Measurements from ENCODE around the gene MYB. TPM values are rescaled to one million over a fixed set of nuclear protein-coding genes. Genes with fewer than 3 reads are reported as not detected.

Gene MYB
- total and polyA plus RNA-seq, 2 of the 4 experiments (the other 2 are of a cell fraction) = 0.44 to 0.90 TPM

DNA sequence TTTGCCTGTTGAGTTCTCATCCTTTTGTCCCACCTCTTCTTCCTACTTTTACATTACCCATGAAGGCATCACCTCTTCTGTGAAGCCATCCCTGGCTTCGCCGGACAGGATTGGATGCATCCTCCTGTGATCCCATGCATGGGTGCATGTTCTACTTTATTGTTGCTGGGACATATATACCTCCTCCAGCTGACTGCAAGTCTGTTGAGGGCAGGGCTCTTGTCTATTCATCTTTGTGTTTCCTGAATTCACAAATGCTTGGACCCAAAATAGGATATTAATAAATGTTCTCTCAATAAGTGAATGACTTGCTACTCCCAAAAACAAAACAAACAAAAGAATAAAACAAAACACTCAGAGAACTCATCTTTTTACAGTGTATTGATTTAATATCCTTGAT lies 5.1 kb downstream of the MYB start:
- in situ Hi-C loops (cut with MboI; ENCODE audit: low sequenced_read_pairs) (no loop called here), dilution Hi-C loops (cut with HindIII; ENCODE audit: low sequenced_read_pairs, unreplicated experiment) (no loop called here), intact Hi-C loops (cut with micrococcal nuclease) (no loop called here)
- POLR2A ChIA-PET (ENCODE audit: unreplicated experiment) = no interaction called here
- no peak overlapping the region for H2AK5ac ChIP-seq (ENCODE audit: low read depth, low read length)
- H4K91ac ChIP-seq (ENCODE audit: insufficient read depth, low read depth, low read length) = no peak overlapping the region
- H3K4me3 ChIP-seq (ENCODE audit: insufficient read depth, low read depth, low read length) = no peak overlapping the region
- no peak overlapping the region for H3K18ac ChIP-seq (ENCODE audit: low read depth, low read length)
- no peak overlapping the region for H2BK15ac ChIP-seq (ENCODE audit: low read depth, low read length)
- no peak overlapping the region for H4K8ac ChIP-seq (ENCODE audit: low read depth in 2 of 2, low read length in 2 of 2)
- no peak overlapping the region for H2AFZ ChIP-seq (replicated peaks; ENCODE audit: low read length, poor library complexity)
- no peak overlapping the region for H3K27ac ChIP-seq (ENCODE audit: insufficient read depth, low read length)
- H3K27me3 ChIP-seq (ENCODE audit: control insufficient read depth, insufficient read depth, low read length) = peaks cover 28% of the 10 kb centered on the region
- TF ChIP-seq RAD21 (IDR thresholded peaks at IDR 0.05; ENCODE audit: low read length) (no peak), MAFK (IDR thresholded peaks at IDR 0.05; ENCODE audit: low read depth, low read length) (no peak), BHLHE40 (IDR thresholded peaks at IDR 0.05; ENCODE audit: low read depth, low read length) (no peak), RCOR1 (IDR thresholded peaks at IDR 0.05; ENCODE audit: insufficient replicate concordance, low read length) (no peak), NFE2L2 (IDR thresholded peaks at IDR 0.05; ENCODE audit: low read depth, low read length) (no peak), SMC3 (IDR thresholded peaks at IDR 0.05; ENCODE audit: low read depth, low read length) (no peak), MAZ (IDR thresholded peaks at IDR 0.05; ENCODE audit: borderline replicate concordance, low read depth, low read length) (no peak), CHD1 (IDR thresholded peaks at IDR 0.05; ENCODE audit: low read depth, low read length) (no peak), MXI1 (IDR thresholded peaks at IDR 0.05; ENCODE audit: borderline replicate concordance, low read depth, low read length) (no peak), RFX5 (IDR thresholded peaks at IDR 0.05; ENCODE audit: low read depth, low read length) (no peak), CEBPB (IDR thresholded peaks at IDR 0.05; ENCODE audit: low read depth, low read length) (no peak)
- TF ChIP-seq, protein P1, sequence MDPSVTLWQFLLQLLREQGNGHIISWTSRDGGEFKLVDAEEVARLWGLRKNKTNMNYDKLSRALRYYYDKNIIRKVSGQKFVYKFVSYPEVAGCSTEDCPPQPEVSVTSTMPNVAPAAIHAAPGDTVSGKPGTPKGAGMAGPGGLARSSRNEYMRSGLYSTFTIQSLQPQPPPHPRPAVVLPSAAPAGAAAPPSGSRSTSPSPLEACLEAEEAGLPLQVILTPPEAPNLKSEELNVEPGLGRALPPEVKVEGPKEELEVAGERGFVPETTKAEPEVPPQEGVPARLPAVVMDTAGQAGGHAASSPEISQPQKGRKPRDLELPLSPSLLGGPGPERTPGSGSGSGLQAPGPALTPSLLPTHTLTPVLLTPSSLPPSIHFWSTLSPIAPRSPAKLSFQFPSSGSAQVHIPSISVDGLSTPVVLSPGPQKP (IDR thresholded peaks at IDR 0.05; ENCODE audit: borderline replicate concordance, low read depth, low read length) = no peak
- TF ChIP-seq, protein P2, sequence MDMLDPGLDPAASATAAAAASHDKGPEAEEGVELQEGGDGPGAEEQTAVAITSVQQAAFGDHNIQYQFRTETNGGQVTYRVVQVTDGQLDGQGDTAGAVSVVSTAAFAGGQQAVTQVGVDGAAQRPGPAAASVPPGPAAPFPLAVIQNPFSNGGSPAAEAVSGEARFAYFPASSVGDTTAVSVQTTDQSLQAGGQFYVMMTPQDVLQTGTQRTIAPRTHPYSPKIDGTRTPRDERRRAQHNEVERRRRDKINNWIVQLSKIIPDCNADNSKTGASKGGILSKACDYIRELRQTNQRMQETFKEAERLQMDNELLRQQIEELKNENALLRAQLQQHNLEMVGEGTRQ (IDR thresholded peaks at IDR 0.05; ENCODE audit: low read depth, low read length) = no peak
- H3K36me3 ChIP-seq (ENCODE audit: control insufficient read depth, insufficient read depth, low read length) = no peaks in the 10 kb centered on the region
- H3K79me1 ChIP-seq (ENCODE audit: low read depth in 1 of 2, low read length in 2 of 2) = no peaks in the 10 kb centered on the region
- no peak overlapping the region for H2BK120ac ChIP-seq (ENCODE audit: low read depth, low read length)
- H3K9me1 ChIP-seq (ENCODE audit: insufficient read depth, low read length) = no peaks in the 10 kb centered on the region
- H3K56ac ChIP-seq (ENCODE audit: extremely low read depth, insufficient read depth, low read length) = no peak overlapping the region
- no peak overlapping the region for H2BK20ac ChIP-seq (ENCODE audit: low read depth, low read length)
- H3K4me1 ChIP-seq (ENCODE audit: control insufficient read depth, insufficient read depth, low read length) = peaks cover 4% of the 10 kb centered on the region; the same call in 1 of the 2 replicates
- WGBS, 2 experiments (ENCODE audit: extremely low coverage in 2 of 2, insufficient read length in 1 of 2) = no CpG with 5 or more reads among the region's 2 CpGs
- H3K9ac ChIP-seq (ENCODE audit: low read depth, low read length) = no peak overlapping the region
- BruUV-seq (replicated peaks) = no TSS peak
- no peak overlapping the region for H3K4me2 ChIP-seq (ENCODE audit: low read depth, low read length)
- H3K9me3 ChIP-seq (ENCODE audit: control insufficient read depth, insufficient read depth, low read length) = no peaks in the 10 kb centered on the region
- no peak overlapping the region for H3K4ac ChIP-seq (ENCODE audit: low read depth, low read length)
- no peaks in the 10 kb centered on the region for H4K20me1 ChIP-seq (ENCODE audit: insufficient read depth, low read length)
- H3K14ac ChIP-seq (replicated peaks; ENCODE audit: low read depth, low read length) = no peak overlapping the region
- H4K5ac ChIP-seq (ENCODE audit: low read depth, low read length) = no peak overlapping the region
- no peak for DNase-seq
- no peak overlapping the region for H2BK5ac ChIP-seq (ENCODE audit: low read depth, low read length, poor library complexity, severe bottlenecking)
- CTCF ChIA-PET = no interaction called here
- no peak for ATAC-seq (ENCODE audit: low read depth)
- H2AK9ac ChIP-seq (replicated peaks; ENCODE audit: low read depth, low read length, poor library complexity) = no peak overlapping the region
- H3K23ac ChIP-seq (ENCODE audit: low read depth, low read length) = no peak overlapping the region

Data from IMR-90 (cell line).